Small intestine (tissue), 7 donors: Measurements from ENCODE around the gene HTRA2. TPM values are rescaled to one million over a fixed set of nuclear protein-coding genes. Genes with fewer than 3 reads are reported as not detected.
A peak's percentile ranks its signal among the peaks of the same experiment; 100 is the strongest.

ENCODE experiments used
- DNase-seq, 2 donors: peaks; one replicate each; pipeline versions ENCODE4 v3.0.0 to v3.0.0-alpha.2; 2013
- FAIRE-seq: peaks from 2 replicates; lab custom pipeline; 2012; peaks lifted over from hg19 to GRCh38; lab: Jason Lieb, UNC
- H3K27ac ChIP-seq, 3 donors: one replicate each; pipeline ENCODE4 v1.5.1; 2013; ENCODE audit warnings: low read length in 2 of 3, mild to moderate bottlenecking in 2 of 3, control low read depth in 1 of 3, inconsistent platforms in 1 of 3, low read depth in 1 of 3, moderate library complexity in 1 of 3
- H3K27me3 ChIP-seq, 3 donors: one replicate each; pipeline ENCODE4 v1.6.1; 2013; ENCODE audit warnings: low read length in 3 of 3, inconsistent platforms in 1 of 3; ENCODE audit not compliant: control insufficient read depth in 3 of 3, insufficient read depth in 3 of 3
- H3K36me3 ChIP-seq, 3 donors: one replicate each; pipeline ENCODE4 v1.6.1; 2013; ENCODE audit warnings: low read length in 3 of 3, inconsistent platforms in 1 of 3, low read depth in 1 of 3, mild to moderate bottlenecking in 1 of 3, moderate library complexity in 1 of 3; ENCODE audit not compliant: control insufficient read depth in 3 of 3, insufficient read depth in 2 of 3
- H3K4me1 ChIP-seq, 3 donors: one replicate each; pipeline ENCODE4 v1.6.1; 2013; ENCODE audit warnings: low read length in 2 of 3, inconsistent platforms in 1 of 3, low read depth in 1 of 3, mild to moderate bottlenecking in 1 of 3, moderate library complexity in 1 of 3; ENCODE audit not compliant: control insufficient read depth in 3 of 3, insufficient read depth in 2 of 3
- H3K4me3 ChIP-seq, 3 donors: one replicate each; pipeline ENCODE4 v1.5.1; 2013; ENCODE audit warnings: low read length in 3 of 3, control low read depth in 1 of 3, inconsistent platforms in 1 of 3, low read depth in 1 of 3, mild to moderate bottlenecking in 1 of 3, moderate library complexity in 1 of 3
- H3K9me3 ChIP-seq, 2 donors: one replicate each; pipeline ENCODE4 v1.6.1; 2013; ENCODE audit warnings: low read depth in 1 of 2, low read length in 1 of 2; ENCODE audit not compliant: control insufficient read depth in 2 of 2, insufficient read depth in 1 of 2
- WGBS, 3 donors: extraction: QIAGEN DNeasy Blood & Tissue Kit; methylation state at CpG; one replicate each; pipeline ENCODE4 v1.1.7; 2013; 5-methylcytosine and 5-hydroxymethylcytosine counted together
- polyA plus RNA-seq, 4 donors: library from polyadenylated mRNA; stranded (reverse) in 3 of 4; unstranded in 1 of 4; fragments of 200-250 nt in 3 of 4; fragments of 120-200 nt in 1 of 4; gene quantifications; one replicate each; pipeline versions ENCODE4 v1.2.1 to v1.2.3, GENCODE V29; 2013
- donor health status: healthy with polysubstance abuse.
- donor health status: control.
- donor health status: control.
- donor health status: Bipolar disorder and iron deficiency.
- donor health status: healthy.

HTRA2 gene
- polyA plus RNA-seq, 4 donors = 20.4 to 42.3 (median 28.1) TPM

DNA sequence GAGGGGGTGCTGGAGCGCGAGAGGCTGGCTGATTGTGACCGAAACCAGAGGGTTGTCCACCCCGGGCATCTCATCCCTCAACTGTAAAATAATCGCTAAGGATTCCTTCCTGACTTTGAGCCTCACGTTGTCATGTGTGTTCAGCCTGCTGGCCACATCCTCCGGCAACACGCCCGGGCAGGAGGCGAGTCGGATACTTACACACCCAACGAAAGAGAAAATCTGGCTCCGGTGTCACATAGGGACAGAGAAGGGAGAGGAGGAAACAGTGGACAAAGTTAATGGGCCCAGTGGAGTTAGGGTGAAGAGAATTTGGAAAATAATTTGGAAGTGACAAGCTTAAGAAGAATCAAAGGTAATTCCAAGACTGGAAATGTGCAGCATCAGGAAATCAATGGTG, 13.1 kb upstream of the HTRA2 start:
- DNase-seq = no peak
- Histone ChIP-seq H3K27me3 (peaks cover 9 to 87% (median 42%) of the 10 kb centered on the region in 3 donors), H3K4me3 (peak overlapping the region in 1 of 3 donors; percentile 35), H3K27ac (no peak overlapping the region), H3K4me1 (peaks cover 0 to 13% (median 9%) of the 10 kb centered on the region in 3 donors), H3K36me3 (peaks cover 0 to 7% (median 6%) of the 10 kb centered on the region in 3 donors), H3K9me3 (peaks cover 0 to 8% of the 10 kb centered on the region in 2 donors)
- FAIRE-seq = no peak
- 77 to 84% (median 82%) methylated on average over 13 of the region's 13 CpGs for WGBS, 3 donors

GRCh38 chr2:74522516-74522915, 7.2 kb upstream of the HTRA2 start:
- DNase-seq = no peak
- Histone ChIP-seq H3K9me3 (peaks cover 0 to 6% of the 10 kb centered on the region in 2 donors), H3K4me3 (no peak overlapping the region), H3K27ac (no peak overlapping the region), H3K4me1 (peaks cover 0 to 10% (median 0%) of the 10 kb centered on the region in 3 donors), H3K36me3 (peaks cover 0 to 31% (median 15%) of the 10 kb centered on the region in 3 donors), H3K27me3 (peaks cover 0 to 30% (median 7%) of the 10 kb centered on the region in 3 donors)
- 82 to 89% (median 85%) methylated on average over 3 of the region's 3 CpGs for WGBS, 3 donors
- FAIRE-seq = no peak

DNA sequence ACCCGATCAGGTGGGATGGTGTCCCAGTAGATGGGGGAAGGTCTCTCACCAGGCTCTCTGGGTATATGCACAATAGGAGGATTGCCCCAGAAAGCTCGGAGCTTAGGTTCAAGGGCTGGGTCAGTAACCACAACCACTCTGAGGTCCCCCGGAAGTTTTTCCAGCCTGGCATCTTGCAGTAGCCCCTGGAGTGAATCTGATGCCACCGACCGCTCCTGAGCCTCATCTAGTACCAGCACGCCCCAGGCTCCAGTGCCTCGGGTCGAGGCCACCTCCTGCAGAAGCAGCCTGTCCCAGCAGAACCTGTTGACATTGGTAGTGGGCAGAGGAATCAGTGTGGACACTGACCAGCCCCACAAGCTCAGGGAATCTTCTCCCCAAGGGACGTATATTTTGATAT, 5.7 kb upstream of the HTRA2 start:
- Histone ChIP-seq H3K9me3 (peaks cover 0 to 6% of the 10 kb centered on the region in 2 donors), H3K27ac (no peak overlapping the region), H3K27me3 (peaks cover 0 to 16% (median 0%) of the 10 kb centered on the region in 3 donors), H3K4me3 (no peak overlapping the region), H3K36me3 (peaks cover 3 to 43% (median 14%) of the 10 kb centered on the region in 3 donors), H3K4me1 (peaks cover 0 to 18% (median 5%) of the 10 kb centered on the region in 3 donors)
- WGBS, 3 donors = 88 to 94% (median 91%) methylated on average over 9 of the region's 9 CpGs
- no peak for FAIRE-seq
- DNase-seq = no peak

DNA sequence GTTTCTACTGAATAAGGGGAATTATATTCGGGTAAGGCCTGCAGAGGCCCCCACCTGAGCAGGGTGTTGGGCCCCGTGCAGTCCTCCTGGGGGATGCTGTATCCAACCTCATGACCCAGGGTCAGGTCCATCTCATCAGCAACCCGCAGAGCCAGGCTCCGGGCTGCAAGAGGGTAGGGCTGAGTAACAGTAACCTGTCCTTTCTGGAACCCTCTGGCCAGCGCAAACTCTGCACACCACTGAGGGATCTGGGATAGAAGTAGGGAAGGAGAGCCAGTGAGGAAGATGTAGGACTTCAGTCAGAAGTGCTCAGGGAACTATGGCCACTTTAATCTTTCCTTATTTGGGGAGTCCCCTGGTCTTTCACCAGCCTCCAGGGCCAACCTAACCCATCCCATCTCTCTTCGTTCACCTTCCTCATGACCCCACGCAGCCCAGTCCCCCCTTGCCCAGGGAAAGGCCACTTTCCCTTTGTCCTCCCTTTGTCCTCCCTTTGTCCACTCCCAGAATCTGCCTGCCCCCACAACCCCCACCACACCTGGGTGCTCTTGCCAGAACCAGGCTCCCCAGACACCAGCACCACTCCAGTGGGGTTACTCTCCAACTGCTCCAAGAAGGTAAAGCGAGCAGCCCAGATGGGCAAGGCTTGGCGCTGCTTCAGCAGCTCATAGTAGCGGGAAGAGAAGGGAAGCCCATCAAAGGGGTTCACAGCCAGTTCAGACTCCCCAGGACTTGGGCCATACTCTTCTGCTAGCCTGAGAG, 4.6 kb upstream of the HTRA2 start:
- 92 to 95% (median 93%) methylated on average over 10 of the region's 10 CpGs for WGBS, 3 donors

GRCh38 chr2:74525717-74526648, 3.8 kb upstream of the HTRA2 start, which contains the start of gene DQX1:
Gene DQX1, minus strand, starts transcription at chr2:74526231. Its CDS starts 502 bp downstream, at chr2:74525729.
- FAIRE-seq (no peak), DNase-seq (peak; percentile 85 to 99)
- peaks cover 0 to 23% (median 5%) of the 10 kb centered on the region in 3 donors for H3K4me1 ChIP-seq
- peaks cover 3 to 39% (median 12%) of the 10 kb centered on the region in 3 donors for H3K36me3 ChIP-seq
- 36 to 71% (median 49%) methylated on average over 11 of the region's 11 CpGs for WGBS, 3 donors
- H3K4me3 ChIP-seq = peak within 1 kb of the TSS in 2 of 3 donors; percentile 28 to 31
- peak within 1 kb of the TSS; percentile 8 to 73 (median 57) for H3K27ac ChIP-seq
- H3K9me3 ChIP-seq = peaks cover 0 to 6% of the 10 kb centered on the region in 2 donors
- H3K27me3 ChIP-seq = no peaks in the 10 kb centered on the region

More for the DNA sequence above, 4.6 kb upstream of the HTRA2 start:
- H3K27me3 ChIP-seq = peaks cover 0 to 7% (median 0%) of the 10 kb centered on the region in 3 donors
- peaks cover 3 to 39% (median 12%) of the 10 kb centered on the region in 3 donors for H3K36me3 ChIP-seq
- DNase-seq (no peak), FAIRE-seq (no peak)
- H3K4me1 ChIP-seq = peaks cover 0 to 18% (median 5%) of the 10 kb centered on the region in 3 donors
- H3K4me3 ChIP-seq = peak overlapping the region in 2 of 3 donors; percentile 28 to 31
- peak overlapping the region in 2 of 3 donors; percentile 57 to 73 for H3K27ac ChIP-seq
- H3K9me3 ChIP-seq = peaks cover 0 to 6% of the 10 kb centered on the region in 2 donors

GRCh38 chr2:74526649-74527230, 3.0 kb upstream of the HTRA2 start:
- H3K27me3 ChIP-seq = no peaks in the 10 kb centered on the region
- H3K27ac ChIP-seq = no peak overlapping the region
- WGBS, 3 donors = 94 to 97% (median 96%) methylated on average over 11 of the region's 11 CpGs
- FAIRE-seq (no peak), DNase-seq (no peak)
- H3K9me3 ChIP-seq = peaks cover 0 to 6% of the 10 kb centered on the region in 2 donors
- no peak overlapping the region for H3K4me3 ChIP-seq
- peaks cover 0 to 24% (median 5%) of the 10 kb centered on the region in 3 donors for H3K4me1 ChIP-seq
- H3K36me3 ChIP-seq = peaks cover 3 to 39% (median 12%) of the 10 kb centered on the region in 3 donors

GRCh38 chr2:74527741-74528140, 2.0 kb upstream of the HTRA2 start:
- 88 to 93% (median 89%) methylated on average over 9 of the region's 9 CpGs for WGBS, 3 donors

More at GRCh38 chr2:74527741-74528140, 2.0 kb upstream of the HTRA2 start:
- H3K9me3 ChIP-seq = peaks cover 0 to 6% of the 10 kb centered on the region in 2 donors
- H3K36me3 ChIP-seq = peaks cover 3 to 40% (median 5%) of the 10 kb centered on the region in 3 donors
- H3K27ac ChIP-seq = no peak overlapping the region
- H3K4me3 ChIP-seq = no peak overlapping the region
- peaks cover 0 to 24% (median 5%) of the 10 kb centered on the region in 3 donors for H3K4me1 ChIP-seq
- no peak for DNase-seq
- no peak for FAIRE-seq
- no peaks in the 10 kb centered on the region for H3K27me3 ChIP-seq
